Progenitor cell of endocrine pancreas (in vitro differentiated cells): ENCODE results near the gene TRPC4. TPM values are rescaled to one million over a fixed set of nuclear protein-coding genes. Genes with fewer than 3 reads are reported as not detected.
"Not testable (repeated sequence)": the region's sequence is repeated elsewhere in the genome, so short reads cannot be mapped to it uniquely, and the experiment has no call there.

ENCODE experiments used
- DNase-seq: peaks from one replicate; pipeline ENCODE4 v3.0.0; 2021; ENCODE audit warnings: low spot score; ENCODE audit not compliant: unreplicated experiment
- H3K27ac Mint-ChIP-seq: 2 replicates; pipeline ENCODE4 v1.8.0; 2021; ENCODE audit warnings: mild to moderate bottlenecking, moderate library complexity, mixed read lengths
- H3K27me3 Mint-ChIP-seq: 2 replicates; pipeline ENCODE4 v1.8.0; 2021; ENCODE audit warnings: mixed read lengths
- H3K36me3 Mint-ChIP-seq: 2 replicates; pipeline ENCODE4 v1.8.0; 2022; ENCODE audit warnings: mixed read lengths; ENCODE audit not compliant: insufficient read depth
- H3K4me1 Mint-ChIP-seq: 2 replicates; pipeline ENCODE4 v1.8.0; 2021; ENCODE audit warnings: low read depth, mixed read lengths
- H3K4me3 Mint-ChIP-seq: 2 replicates; pipeline ENCODE4 v1.8.0; 2021; ENCODE audit warnings: low read depth, mild to moderate bottlenecking, moderate library complexity, mixed read lengths
- H3K9me3 Mint-ChIP-seq: 2 replicates; pipeline ENCODE4 v1.8.0; 2021; ENCODE audit warnings: low read depth, mixed read lengths
- total RNA-seq: library from RNA; stranded (reverse); gene quantifications from 2 replicates; pipeline ENCODE4 v1.2.1, GENCODE V29; 2021
- TF ChIP-seq, protein P1 (sequence below): fragments of 200-600 bp; sonication (generic); IDR thresholded peaks from one replicate; pipeline ENCODE4 v1.5.0; 2021; ENCODE audit warnings: antibody characterized with exemption, mild to moderate bottlenecking; ENCODE audit not compliant: unreplicated experiment

Gene TRPC4
- total RNA-seq, 1 donor from 2014 or later, result 4.2 TPM

DNA sequence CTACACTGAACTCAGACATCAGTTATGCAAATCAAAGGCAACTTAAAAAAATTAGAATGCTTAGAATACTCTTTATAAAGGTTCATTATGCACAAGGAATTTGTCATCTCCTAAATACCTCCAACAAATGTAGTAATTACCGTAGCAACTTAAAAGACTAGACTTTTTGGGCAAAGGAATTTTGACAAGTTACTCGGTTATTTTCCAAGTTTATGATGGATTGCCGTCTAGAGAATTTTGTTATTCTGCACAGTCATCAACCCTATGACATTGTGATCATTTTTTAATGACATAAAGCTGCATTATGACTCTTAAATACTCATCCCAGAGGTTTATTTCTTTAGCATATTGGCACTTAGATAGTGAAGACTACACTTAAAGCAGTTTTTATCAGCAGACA, 71.9 kb downstream of the TRPC4 start:
- Mint-ChIP-seq H3K4me1 (peaks cover 8% of the 10 kb centered on the region), H3K9me3 (no peaks in the 10 kb centered on the region), H3K27ac (no peak overlapping the region), H3K36me3 (no peaks in the 10 kb centered on the region), H3K27me3 (no peaks in the 10 kb centered on the region), H3K4me3 (no peak overlapping the region)
- TF ChIP-seq, protein P1, sequence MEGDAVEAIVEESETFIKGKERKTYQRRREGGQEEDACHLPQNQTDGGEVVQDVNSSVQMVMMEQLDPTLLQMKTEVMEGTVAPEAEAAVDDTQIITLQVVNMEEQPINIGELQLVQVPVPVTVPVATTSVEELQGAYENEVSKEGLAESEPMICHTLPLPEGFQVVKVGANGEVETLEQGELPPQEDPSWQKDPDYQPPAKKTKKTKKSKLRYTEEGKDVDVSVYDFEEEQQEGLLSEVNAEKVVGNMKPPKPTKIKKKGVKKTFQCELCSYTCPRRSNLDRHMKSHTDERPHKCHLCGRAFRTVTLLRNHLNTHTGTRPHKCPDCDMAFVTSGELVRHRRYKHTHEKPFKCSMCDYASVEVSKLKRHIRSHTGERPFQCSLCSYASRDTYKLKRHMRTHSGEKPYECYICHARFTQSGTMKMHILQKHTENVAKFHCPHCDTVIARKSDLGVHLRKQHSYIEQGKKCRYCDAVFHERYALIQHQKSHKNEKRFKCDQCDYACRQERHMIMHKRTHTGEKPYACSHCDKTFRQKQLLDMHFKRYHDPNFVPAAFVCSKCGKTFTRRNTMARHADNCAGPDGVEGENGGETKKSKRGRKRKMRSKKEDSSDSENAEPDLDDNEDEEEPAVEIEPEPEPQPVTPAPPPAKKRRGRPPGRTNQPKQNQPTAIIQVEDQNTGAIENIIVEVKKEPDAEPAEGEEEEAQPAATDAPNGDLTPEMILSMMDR, result no peak
- DNase-seq, result no peak

- H3K27ac Mint-ChIP-seq, H3K4me1 Mint-ChIP-seq, DNase-seq, H3K36me3 Mint-ChIP-seq, H3K27me3 Mint-ChIP-seq, H3K4me3 Mint-ChIP-seq, H3K9me3 Mint-ChIP-seq: not testable (repeated sequence)
Observed at GRCh38 chr13:37796795-37797194, 72.8 kb downstream of the TRPC4 start.

- Mint-ChIP-seq H3K9me3 (no peaks in the 10 kb centered on the region), H3K27ac (no peak overlapping the region), H3K4me3 (no peak overlapping the region), H3K27me3 (no peaks in the 10 kb centered on the region), H3K36me3 (no peaks in the 10 kb centered on the region), H3K4me1 (peaks cover 8% of the 10 kb centered on the region)
- DNase-seq, result no peak
- TF ChIP-seq, protein P1, result no peak
Observed at GRCh38 chr13:37795326-37795725, 74.2 kb downstream of the TRPC4 start.

- no peak overlapping the region for H3K27ac Mint-ChIP-seq
- no peaks in the 10 kb centered on the region for H3K9me3 Mint-ChIP-seq
- TF ChIP-seq, protein P1, result no peak
- H3K27me3 Mint-ChIP-seq, result no peaks in the 10 kb centered on the region
- DNase-seq, result no peak
- H3K4me1 Mint-ChIP-seq, result peaks cover 8% of the 10 kb centered on the region
- H3K36me3 Mint-ChIP-seq, result no peaks in the 10 kb centered on the region
- no peak overlapping the region for H3K4me3 Mint-ChIP-seq
Observed at GRCh38 chr13:37791699-37792098, 77.9 kb downstream of the TRPC4 start.

DNA sequence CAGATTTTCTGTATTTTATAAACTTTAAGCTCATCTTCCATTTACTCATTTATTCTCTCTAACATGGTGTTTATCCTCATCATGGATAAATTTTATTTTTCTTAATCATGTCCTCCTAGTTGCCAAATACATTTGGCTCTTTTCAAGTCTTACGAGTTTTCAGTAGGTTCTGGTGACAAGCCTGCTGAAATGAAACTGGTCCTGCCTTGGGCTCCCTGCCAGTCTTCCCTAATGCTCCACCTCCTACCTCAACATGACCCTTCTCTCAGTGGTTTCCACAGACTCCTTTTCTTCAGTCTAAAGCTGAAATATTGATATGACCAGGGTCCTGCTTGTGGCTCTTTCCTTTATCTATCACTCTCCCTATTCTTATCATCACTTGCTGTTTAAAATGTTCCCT, 81.2 kb downstream of the TRPC4 start:
- TF ChIP-seq, protein P1, result no peak
- no peak for DNase-seq
- H3K27me3 Mint-ChIP-seq, result no peaks in the 10 kb centered on the region
- H3K4me1 Mint-ChIP-seq, result peaks cover 7% of the 10 kb centered on the region
- H3K27ac Mint-ChIP-seq, result no peak overlapping the region
- no peaks in the 10 kb centered on the region for H3K36me3 Mint-ChIP-seq
- H3K9me3 Mint-ChIP-seq, result no peaks in the 10 kb centered on the region
- H3K4me3 Mint-ChIP-seq, result no peak overlapping the region

- no peak overlapping the region for H3K27ac Mint-ChIP-seq
- DNase-seq, result no peak
- H3K4me3 Mint-ChIP-seq, result no peak overlapping the region
- H3K4me1 Mint-ChIP-seq, result peaks cover 1% of the 10 kb centered on the region
- H3K9me3 Mint-ChIP-seq, result no peaks in the 10 kb centered on the region
- TF ChIP-seq, protein P1, result no peak
- H3K27me3 Mint-ChIP-seq, result no peaks in the 10 kb centered on the region
- H3K36me3 Mint-ChIP-seq, result no peaks in the 10 kb centered on the region
Observed at GRCh38 chr13:37777676-37778075, 91.9 kb downstream of the TRPC4 start.
